A549 (cell line): ENCODE results near the gene MTRF1L.

Experiments used
- CHD2 ChIP-seq: fragments of 150-350 bp; IDR thresholded peaks from 2 replicates; pipeline ENCODE4 v1.6.1; 2014; ENCODE audit warnings: low read length; ENCODE audit not compliant: partially characterized antibody
- ZC3H11A ChIP-seq: fragments of 450-650 bp; IDR thresholded peaks from 2 replicates; pipeline ENCODE4 v1.6.1; 2014; ENCODE audit warnings: antibody characterized with exemption, mild to moderate bottlenecking
- TF ChIP-seq, protein P1 (sequence below): fragments of 250-450 bp; sonication (Bioruptor Pico); IDR thresholded peaks from 2 replicates; pipeline ENCODE4 v1.5.0; 2021; ENCODE audit warnings: mild to moderate bottlenecking, moderate library complexity, borderline replicate concordance

DNA sequence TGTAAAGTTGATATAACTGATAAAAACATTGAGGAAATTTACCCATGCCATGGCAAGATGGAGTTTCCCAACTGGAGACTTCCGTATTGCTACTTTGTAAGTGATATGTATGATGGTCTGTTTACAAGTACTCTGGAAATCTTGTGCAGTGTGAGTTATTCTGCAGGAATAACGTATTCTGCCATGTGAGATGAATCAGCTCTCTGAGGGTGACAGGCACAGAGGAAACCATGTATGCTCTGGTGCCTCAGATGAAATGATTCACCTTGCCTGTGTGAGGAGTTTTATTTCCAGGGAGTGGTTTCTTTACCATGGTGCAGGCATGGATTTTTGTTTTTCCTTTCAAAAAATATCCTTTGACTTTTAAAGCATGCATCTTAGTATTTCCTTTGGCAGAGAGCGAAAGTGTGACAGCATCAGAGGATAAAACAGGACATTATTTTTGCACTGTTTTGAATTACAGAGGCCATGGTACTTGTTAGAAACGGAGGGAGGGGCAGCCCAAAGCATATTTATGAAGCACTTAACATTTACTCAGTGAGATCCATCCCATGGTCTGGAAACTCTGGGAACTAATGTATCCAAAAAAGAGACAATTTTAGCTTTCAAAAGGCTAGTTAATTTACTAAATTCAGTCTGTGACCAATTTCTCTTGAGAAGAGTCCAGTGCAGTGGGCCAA lies 36.0 kb upstream of the MTRF1L start:
- TF ChIP-seq ZC3H11A = no peak
- no peak for TF ChIP-seq CHD2
- TF ChIP-seq, protein P1, sequence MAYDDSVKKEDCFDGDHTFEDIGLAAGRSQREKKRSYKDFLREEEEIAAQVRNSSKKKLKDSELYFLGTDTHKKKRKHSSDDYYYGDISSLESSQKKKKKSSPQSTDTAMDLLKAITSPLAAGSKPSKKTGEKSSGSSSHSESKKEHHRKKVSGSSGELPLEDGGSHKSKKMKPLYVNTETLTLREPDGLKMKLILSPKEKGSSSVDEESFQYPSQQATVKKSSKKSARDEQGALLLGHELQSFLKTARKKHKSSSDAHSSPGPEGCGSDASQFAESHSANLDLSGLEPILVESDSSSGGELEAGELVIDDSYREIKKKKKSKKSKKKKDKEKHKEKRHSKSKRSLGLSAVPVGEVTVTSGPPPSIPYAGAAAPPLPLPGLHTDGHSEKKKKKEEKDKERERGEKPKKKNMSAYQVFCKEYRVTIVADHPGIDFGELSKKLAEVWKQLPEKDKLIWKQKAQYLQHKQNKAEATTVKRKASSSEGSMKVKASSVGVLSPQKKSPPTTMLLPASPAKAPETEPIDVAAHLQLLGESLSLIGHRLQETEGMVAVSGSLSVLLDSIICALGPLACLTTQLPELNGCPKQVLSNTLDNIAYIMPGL (CRISPR knock-in tag) = no peak
